ENCODE data around the gene ATP1A1. TPM values are rescaled to one million over a fixed set of nuclear protein-coding genes. Genes with fewer than 3 reads are reported as not detected.

The ATP1A1 gene
- total and polyA plus RNA-seq, 2 experiments from 2014 or later = 117 to 202 TPM

DNA sequence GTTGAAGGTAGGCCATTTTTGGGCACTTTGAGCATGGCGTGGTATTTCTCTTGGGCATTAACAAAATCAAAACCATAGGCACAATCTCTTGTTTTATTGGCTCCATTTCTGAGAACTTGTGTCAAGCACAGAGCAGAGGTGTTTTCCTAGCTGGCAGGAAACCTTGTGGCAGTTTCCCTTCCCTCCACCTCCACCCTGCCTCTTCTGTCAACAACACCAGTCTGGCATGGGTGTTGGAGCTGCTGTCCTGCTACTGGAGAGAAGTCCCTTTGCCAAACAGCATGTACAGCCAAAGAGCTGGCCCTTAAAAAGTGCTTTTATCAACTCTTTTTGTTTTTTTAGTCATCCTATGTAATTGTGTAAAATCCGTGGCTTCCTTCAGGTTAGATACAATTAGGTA is 16.0 kb downstream of the ATP1A1 start (continued):
- TF ChIP-seq REST (IDR thresholded peaks at IDR 0.05; ENCODE audit: unreplicated experiment) (no peak), STAT1 (IDR thresholded peaks at IDR 0.05; ENCODE audit: unreplicated experiment) (no peak)

DNA sequence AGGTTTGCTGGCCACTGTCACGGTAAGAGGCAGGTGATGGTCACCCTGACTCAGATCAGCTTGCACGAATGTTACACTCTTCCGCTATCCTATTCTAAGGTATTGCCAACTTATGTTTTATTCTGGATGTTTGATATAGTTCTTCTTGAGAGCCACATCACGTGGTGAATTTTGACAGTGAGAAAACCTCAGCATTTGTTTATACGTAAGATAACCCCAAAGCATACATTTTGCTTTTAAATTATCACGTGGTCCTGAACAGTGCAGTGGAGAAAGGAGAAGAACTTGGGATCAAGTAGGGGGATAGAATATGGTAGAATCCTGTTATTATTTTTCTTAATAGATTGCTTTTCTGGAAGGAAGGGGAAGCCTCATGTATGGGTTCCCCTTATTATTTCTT is 16.6 kb downstream of the ATP1A1 start:
- Mint-ChIP-seq H3K9me3 (no peaks in the 10 kb centered on the region; the same call in 2 of the 3 replicates), H3K36me3 (ENCODE audit: low read depth) (peaks cover 97% of the 10 kb centered on the region), H3K27ac (no peak overlapping the region), H3K27me3 (ENCODE audit: insufficient read depth, low read depth, poor library complexity) (no peaks in the 10 kb centered on the region), H3K4me3 (no peak overlapping the region), H3K4me1 (no peaks in the 10 kb centered on the region)
- no peaks in the 10 kb centered on the region for H3K27me3 ChIP-seq (ENCODE audit: insufficient read depth)
- peaks cover 32% of the 10 kb centered on the region for H4K20me1 ChIP-seq (replicated peaks; ENCODE audit: insufficient read depth)
- H2AFZ ChIP-seq = no peak overlapping the region
- H3F3A ChIP-seq (replicated peaks; ENCODE audit: low read depth) = no peaks in the 10 kb centered on the region
- H3K27ac ChIP-seq (ENCODE audit: low read depth) = no peak overlapping the region
- H3K9me2 ChIP-seq (ENCODE audit: insufficient read depth) = no peaks in the 10 kb centered on the region
- DNase-seq (ENCODE audit: low spot score) (no peak), ATAC-seq (no peak)
- H3K4me2 ChIP-seq = no peak overlapping the region
- no peaks in the 10 kb centered on the region for H3K4me1 ChIP-seq (ENCODE audit: insufficient read depth)
- H3K36me3 ChIP-seq (ENCODE audit: insufficient read depth) = peaks cover 83% of the 10 kb centered on the region
- H3K4me3 ChIP-seq = no peak overlapping the region
- peaks cover 3% of the 10 kb centered on the region; the same call in 1 of the 2 replicates for H3K79me2 ChIP-seq (replicated peaks; ENCODE audit: insufficient read depth)
- TF ChIP-seq REST (IDR thresholded peaks at IDR 0.05; ENCODE audit: unreplicated experiment) (no peak), ZNF114 (CRISPR knock-in tag; IDR thresholded peaks at IDR 0.05) (no peak), POLR2AphosphoS5 (IDR thresholded peaks at IDR 0.05; ENCODE audit: low read depth) (no peak), JUNB (IDR thresholded peaks at IDR 0.05; ENCODE audit: unreplicated experiment) (no peak), ZNF331 (CRISPR knock-in tag; IDR thresholded peaks at IDR 0.05; ENCODE audit: low read depth) (no peak), CTCF (conservative IDR thresholded peaks at IDR 0.05; ENCODE audit: low read depth in 2 of 2) (no peak), ETS1 (IDR thresholded peaks at IDR 0.05) (no peak), CREB1 (CRISPR knock-in tag; IDR thresholded peaks at IDR 0.05; ENCODE audit: low read depth) (no peak), STAT1 (IDR thresholded peaks at IDR 0.05; ENCODE audit: unreplicated experiment) (no peak), EZH2 (IDR thresholded peaks at IDR 0.05; ENCODE audit: low read depth, unreplicated experiment) (no peak)
